NCI-H1105 treated with DMSO at 0.1 percent for 48 hours (cell line): ENCODE results near the gene MYBPHL.

Source experiments
- DNase-seq: peaks from one replicate; lab custom pipeline; 2025; lab: John Stamatoyannopoulos, UW

The MYBPHL gene

GRCh38 chr1:109264379-109264755 is 42.4 kb downstream of the MYBPHL start:
- DNase-seq: no peak

- no peak for DNase-seq
These were observed 43.0 kb downstream of the MYBPHL start for GRCh38 chr1:109263597-109264378.

- no peak for DNase-seq
These were observed 43.6 kb downstream of the MYBPHL start for GRCh38 chr1:109263234-109263596.

GRCh38 chr1:109262231-109263055 is 44.4 kb downstream of the MYBPHL start:
- no peak for DNase-seq

- DNase-seq: no peak
These were observed 45.2 kb downstream of the MYBPHL start for GRCh38 chr1:109261578-109261977.

- DNase-seq: no peak
These were observed 45.8 kb downstream of the MYBPHL start for GRCh38 chr1:109261006-109261405.

- no peak for DNase-seq
These were observed 46.9 kb downstream of the MYBPHL start for GRCh38 chr1:109259674-109260557.

GRCh38 chr1:109258481-109259466 is 48.0 kb downstream of the MYBPHL start:
- DNase-seq: no peak

- no peak for DNase-seq
These were observed 49.0 kb downstream of the MYBPHL start for GRCh38 chr1:109257682-109258421.

- DNase-seq: no peak
These were observed 49.7 kb downstream of the MYBPHL start for GRCh38 chr1:109256971-109257681.

GRCh38 chr1:109256085-109256484 is 50.7 kb downstream of the MYBPHL start:
- no peak for DNase-seq

- no peak for DNase-seq
These were observed 51.1 kb downstream of the MYBPHL start for GRCh38 chr1:109255678-109256077.

- DNase-seq: no peak
These were observed 51.6 kb downstream of the MYBPHL start for GRCh38 chr1:109255097-109255651.

GRCh38 chr1:109254621-109255096 is 52.2 kb downstream of the MYBPHL start:
- no peak for DNase-seq

GRCh38 chr1:109253803-109254620 is 52.8 kb downstream of the MYBPHL start:
- DNase-seq: no peak

GRCh38 chr1:109252893-109253802 is 53.7 kb downstream of the MYBPHL start:
- DNase-seq: peak; percentile 10

- no peak for DNase-seq
These were observed 54.5 kb downstream of the MYBPHL start for GRCh38 chr1:109252167-109252892.
